Glomerular visceral epithelial cell (primary cell): Measurements from ENCODE around the gene RPRD2.

ENCODE experiments used
- DNase-seq: peaks from one replicate; pipeline ENCODE4 v3.0.0-alpha.2; 2016; ENCODE audit errors: extremely low spot score

The RPRD2 gene

GRCh38 chr1:150472601-150473200 lies 108.8 kb downstream of the RPRD2 start:
- no peak for DNase-seq

- DNase-seq: no peak
Observed at GRCh38 chr1:150473659-150474058, 109.7 kb downstream of the RPRD2 start.

GRCh38 chr1:150474869-150475268 lies 110.9 kb downstream of the RPRD2 start:
- no peak for DNase-seq

GRCh38 chr1:150476754-150477153 lies 112.8 kb downstream of the RPRD2 start:
- DNase-seq: no peak

- DNase-seq: no peak
Observed at GRCh38 chr1:150477320-150477719, 113.4 kb downstream of the RPRD2 start.

GRCh38 chr1:150477733-150478132 lies 113.8 kb downstream of the RPRD2 start:
- DNase-seq: no peak

- DNase-seq: no peak
Observed at GRCh38 chr1:150479370-150479769, 115.4 kb downstream of the RPRD2 start.

GRCh38 chr1:150479927-150480352 lies 116.0 kb downstream of the RPRD2 start:
- DNase-seq: no peak

- no peak for DNase-seq
Observed at GRCh38 chr1:150484431-150484830, 120.5 kb downstream of the RPRD2 start.

- DNase-seq: peak; percentile 46
Observed at GRCh38 chr1:150484861-150485260, 120.9 kb downstream of the RPRD2 start.

GRCh38 chr1:150486966-150487762 lies 123.2 kb downstream of the RPRD2 start, which contains the start of gene TARS2:
TARS2 (plus strand) TSS chr1:150487419; CDS start chr1:150487451, 32 bp downstream.
- DNase-seq: peak; percentile 99

GRCh38 chr1:150487763-150488115 lies 123.8 kb downstream of the RPRD2 start:
- no peak for DNase-seq

GRCh38 chr1:150493175-150493574 lies 129.2 kb downstream of the RPRD2 start:
- no peak for DNase-seq

GRCh38 chr1:150498342-150498741 lies 134.4 kb downstream of the RPRD2 start:
- DNase-seq: no peak

- DNase-seq: no peak
Observed at GRCh38 chr1:150505431-150505830, 141.5 kb downstream of the RPRD2 start.

GRCh38 chr1:150507912-150508864 lies 144.2 kb downstream of the RPRD2 start, which contains the start of gene ECM1:
ECM1 (plus strand) TSS chr1:150508109; CDS start chr1:150508210, 101 bp downstream.
- peak; percentile 85 for DNase-seq

- DNase-seq: no peak
Observed at GRCh38 chr1:150508982-150509381, 145.0 kb downstream of the RPRD2 start.

- no peak for DNase-seq
Observed at GRCh38 chr1:150511551-150511950, 147.6 kb downstream of the RPRD2 start.

- DNase-seq: no peak
Observed at GRCh38 chr1:150511985-150512660, 148.2 kb downstream of the RPRD2 start.

- DNase-seq: no peak
Observed at GRCh38 chr1:150512846-150513245, 148.9 kb downstream of the RPRD2 start.

- DNase-seq: no peak
Observed at GRCh38 chr1:150513351-150513791, 149.4 kb downstream of the RPRD2 start.
